NCI-H1092 (cell line): ENCODE data around the gene IL6ST.
"Not testable (repeated sequence)": the region's sequence is repeated elsewhere in the genome, so short reads cannot be mapped to it uniquely, and the experiment has no call there.

Source experiments
- DNase-seq: peaks from one replicate; lab custom pipeline; 2025; lab: John Stamatoyannopoulos, UW

IL6ST gene

DNA sequence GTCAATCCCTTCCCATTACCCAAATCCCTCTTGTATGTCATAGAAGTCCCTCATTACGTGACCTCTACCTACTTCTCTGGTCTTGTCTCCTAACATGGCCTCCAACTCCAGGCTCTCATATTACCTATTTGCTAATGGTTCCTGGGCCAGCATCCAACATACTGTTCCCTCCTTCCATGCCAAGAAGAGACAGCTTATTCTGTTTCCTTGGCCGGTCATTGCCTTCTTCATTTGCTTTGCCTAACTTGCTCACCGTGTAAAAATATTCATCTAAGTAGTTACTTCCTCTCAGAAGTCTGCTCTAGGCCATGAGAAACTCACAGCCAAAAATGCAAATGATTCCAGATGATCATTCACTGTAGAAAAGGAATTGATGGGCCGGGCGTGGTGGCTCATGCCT is 8.9 kb upstream of the IL6ST start:
- DNase-seq = no peak

DNA sequence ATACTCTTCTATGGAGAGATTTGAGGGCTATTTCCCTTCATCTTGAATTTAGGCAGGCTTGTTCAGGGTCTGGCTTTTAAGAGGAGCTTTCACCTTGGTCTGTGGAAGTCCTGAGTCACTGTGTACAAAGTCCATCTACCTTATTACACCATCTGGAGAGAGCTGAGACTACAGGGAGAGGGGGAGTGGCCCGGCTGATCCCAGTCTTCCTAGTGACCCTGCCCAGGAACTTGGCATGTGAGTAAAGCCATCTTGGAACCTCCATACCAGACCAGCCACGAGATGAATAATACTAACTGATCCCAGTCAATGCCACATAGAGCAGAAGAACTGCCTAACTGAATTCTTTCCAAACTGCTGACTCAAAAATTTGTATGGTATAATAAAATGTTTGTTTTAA is 8.4 kb upstream of the IL6ST start:
- no peak for DNase-seq

DNA sequence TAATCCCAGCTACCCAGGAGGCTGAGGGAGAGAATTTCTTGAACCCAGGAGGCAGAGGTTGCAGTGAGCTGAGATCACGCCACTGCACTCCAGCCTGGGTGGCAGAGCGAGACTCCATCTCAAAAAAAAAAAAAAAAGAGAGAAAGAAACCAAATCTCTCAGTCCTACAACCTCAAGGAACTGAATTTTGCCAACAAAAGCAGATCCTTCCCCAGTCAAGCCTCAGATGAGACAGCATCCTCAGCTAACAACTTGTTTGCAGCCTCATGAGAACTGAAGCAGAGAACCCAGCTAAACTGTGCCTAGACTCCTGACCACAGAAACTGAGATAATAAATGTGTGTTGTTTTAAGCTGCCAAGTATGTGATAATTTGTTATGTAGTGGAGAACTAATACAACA is 7.5 kb upstream of the IL6ST start:
- no peak for DNase-seq

DNA sequence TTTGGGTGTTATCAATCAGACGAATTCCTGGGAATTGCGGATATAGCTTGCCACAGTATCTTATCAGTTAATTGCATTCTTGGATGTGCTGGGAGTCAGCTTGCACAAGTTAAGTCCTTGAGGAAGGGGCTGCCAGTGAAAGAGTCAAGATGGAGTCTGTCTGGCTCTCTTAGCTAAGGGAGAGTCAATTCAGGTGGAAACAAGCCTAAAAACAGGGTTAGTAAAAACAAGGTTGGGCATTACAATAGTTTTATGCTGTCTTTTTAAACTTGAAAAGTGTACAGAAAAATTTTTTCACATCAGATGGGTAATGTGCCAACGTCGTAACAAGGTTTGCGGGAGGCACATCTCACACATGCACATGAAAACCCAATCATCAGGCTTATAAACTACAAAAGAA is 5.5 kb upstream of the IL6ST start:
- DNase-seq = not testable (repeated sequence)

DNA sequence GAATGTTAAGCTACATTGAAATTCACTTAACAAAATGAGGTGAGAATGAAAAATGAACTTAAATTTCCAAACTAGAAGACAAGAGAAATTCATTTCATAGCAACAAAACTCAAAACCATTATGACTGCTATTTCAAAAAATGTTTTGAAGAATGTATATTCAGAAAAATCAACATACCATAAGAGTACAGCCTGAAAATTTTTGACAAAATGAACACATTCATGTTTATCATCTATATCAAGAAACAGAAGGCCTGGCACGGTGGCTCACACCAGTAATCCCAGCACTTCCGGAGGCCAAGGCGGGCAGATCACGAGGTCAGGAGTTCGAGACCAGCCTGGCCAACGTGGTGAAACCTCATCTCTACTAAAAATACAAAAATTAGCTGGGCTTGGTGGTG is 4.2 kb upstream of the IL6ST start:
- DNase-seq = no peak

DNA sequence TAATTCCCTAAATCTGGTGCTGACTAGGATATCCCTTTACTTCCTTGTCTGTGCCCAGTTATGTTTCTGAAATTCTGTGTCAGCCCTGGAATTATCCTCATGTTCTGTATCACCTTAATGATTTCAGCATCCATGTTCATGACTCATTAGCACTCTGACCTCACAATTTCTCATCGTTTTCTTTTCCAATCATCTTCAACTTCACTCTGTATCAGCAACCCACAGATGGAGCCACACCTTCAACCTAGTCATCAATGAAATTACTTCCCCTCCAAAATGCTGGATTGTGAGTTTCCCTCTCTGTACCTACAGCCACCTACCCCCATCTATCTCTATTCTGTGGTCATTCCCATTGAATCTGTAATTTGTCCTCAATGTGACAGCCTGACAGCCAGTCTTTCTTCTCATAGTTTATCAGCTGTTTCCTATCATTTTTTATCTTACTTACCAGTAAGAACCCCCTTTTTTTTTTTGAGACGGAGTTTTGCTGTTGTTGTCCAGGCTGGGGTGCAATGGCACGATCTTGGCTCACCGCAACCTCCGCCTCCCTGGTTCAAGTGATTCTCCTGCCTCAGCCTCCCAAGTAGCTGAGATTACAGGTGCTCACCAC is 3.1 kb upstream of the IL6ST start:
- no peak for DNase-seq

DNA sequence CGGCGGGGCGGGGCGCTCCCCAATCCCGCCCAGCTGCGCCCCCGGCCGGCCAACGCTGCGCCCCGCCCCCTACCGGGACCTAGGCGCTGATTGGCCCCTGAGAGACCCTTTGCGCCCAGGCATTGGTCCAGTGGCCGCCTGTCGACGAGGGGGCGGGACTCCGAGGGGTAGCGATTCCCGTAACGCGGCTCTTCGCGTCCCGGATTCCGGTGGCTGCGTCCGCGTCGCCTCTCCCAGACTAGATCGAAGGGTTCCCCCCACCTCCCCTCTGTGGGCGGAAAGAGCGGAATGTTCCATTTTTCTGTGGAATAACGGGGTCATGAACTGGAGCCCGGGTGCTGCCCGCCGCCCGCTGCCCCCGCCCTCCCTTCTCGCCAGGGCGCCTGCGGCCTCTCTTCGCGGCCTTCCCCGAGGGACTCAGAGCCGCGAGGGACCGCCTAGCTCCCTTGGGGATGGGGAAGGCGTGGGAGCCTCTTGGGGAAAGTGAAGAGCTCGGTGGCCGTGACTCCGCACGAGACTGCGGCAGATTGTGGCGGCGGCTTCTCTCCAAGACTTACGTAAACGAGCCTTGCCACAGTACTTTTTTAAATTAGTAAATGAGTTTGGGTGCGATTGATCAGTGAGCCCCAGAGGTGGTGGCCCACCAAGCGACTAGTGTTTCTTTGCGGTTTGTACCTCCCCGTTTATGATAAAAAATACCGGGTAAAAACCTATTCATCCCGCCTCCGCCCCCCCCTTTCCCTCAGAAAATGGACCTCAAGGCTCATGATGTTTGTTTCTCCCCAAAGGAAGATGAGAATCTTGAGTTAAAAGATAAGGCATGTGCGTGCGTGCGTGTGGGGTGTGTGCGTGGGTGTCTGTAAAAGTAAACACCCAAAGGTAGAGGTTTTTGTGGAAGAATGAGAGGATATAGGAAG is 493 bp upstream of the IL6ST start:
- DNase-seq = peak; percentile 84

DNA sequence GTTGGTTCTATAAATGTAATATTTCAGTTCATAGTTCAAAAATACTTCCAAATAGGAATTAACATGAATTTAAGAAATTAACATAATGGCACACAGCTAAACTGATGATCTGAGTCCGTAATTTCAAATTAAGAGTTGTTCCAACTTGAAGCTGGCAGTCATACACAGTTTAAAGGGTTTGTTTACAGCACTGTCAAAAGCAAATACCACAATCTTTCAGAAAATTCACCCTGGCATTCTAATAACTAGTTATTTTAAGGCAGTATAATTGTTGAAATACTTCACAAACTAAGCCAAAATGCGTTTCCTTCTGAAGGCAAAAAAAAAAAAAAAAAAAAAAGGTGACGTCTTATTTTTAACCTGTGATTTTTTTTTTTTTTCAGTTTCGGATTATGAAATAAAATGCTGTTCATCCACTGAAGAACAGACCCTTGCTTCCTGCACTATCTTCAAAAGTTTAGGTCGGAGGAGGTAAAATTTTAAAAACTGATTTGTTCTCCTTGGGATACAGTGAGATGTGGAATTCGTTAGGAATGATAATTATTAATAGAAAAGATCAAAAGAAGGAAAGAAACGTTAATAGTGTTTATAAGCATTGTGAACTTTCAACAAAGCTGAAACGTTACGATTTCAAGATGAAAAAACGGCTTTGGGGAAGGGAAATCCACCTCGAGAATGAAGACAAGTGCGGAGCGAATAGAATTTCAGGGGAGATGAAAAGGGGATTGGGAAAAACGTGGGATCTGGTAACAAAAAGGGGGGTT is 850 bp downstream of the IL6ST start:
- no peak for DNase-seq

DNA sequence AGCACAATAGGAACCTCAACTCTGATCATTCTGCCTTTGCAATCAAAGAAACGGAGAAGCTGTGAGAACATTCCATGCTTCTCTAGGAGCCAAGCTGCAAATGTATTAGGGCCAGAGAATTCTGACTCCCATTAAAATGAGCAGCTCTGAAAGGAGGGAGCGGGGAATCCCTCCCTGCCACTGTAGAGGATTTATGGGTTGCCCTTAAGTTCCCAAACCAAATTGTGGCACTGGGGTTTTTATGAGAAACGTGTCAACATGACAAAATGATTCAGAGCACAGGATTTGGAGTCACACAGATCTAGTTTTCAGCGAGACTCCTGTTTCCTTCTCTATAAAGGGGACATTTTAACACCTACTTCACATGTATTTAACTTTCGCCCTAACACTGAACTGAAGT is 1.8 kb downstream of the IL6ST start:
- no peak for DNase-seq

DNA sequence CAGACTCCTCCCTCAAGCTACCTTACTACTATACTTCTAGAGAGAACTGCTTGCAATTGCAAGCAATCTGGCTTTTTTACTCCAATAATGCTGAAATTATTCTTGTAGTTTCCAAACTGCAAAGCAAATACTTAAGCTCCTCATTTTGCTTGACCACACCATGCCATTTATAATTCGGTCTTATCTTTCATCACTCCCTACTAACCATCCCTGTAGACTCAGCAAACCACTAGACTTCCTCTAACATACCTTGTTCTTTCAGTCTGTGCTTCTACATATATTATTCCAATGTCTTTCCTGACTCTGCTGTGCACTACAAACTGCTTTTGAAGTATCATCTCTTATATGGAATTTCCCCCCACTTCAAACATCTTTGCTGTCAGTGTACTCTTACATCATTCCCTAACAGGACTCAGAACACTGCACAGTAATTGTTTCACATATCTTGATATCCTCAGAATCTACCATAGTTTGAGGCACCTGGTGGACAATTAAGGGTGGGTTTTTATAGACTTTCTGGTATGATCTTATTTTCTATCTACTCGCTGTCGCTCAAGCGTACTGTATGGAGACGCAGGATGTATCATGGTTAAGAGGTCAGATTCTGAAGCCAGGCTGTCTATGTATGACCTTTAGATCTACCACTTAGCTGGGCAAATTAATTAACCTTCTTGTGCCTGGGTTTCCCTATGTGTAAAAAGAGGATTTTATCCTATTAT is 2.8 kb downstream of the IL6ST start:
- DNase-seq = no peak

DNA sequence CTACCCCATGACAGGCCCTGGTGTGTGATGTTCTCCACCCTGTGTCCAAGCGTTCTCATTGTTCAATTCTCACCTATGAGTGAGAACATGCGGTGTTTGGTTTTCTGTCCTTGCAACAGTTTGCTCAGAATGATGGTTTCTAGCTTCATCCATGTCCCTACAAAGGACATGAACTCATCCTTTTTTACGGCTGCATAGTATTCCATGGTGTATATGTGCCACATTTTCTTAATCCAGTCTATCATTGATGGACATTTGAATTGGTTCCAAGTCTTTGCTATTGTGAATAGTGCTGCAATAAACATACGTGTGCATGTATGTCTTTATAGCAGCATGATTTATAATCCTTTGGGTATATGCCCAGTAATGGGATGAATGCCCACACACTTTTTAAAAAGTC is 3.9 kb downstream of the IL6ST start:
- not testable (repeated sequence) for DNase-seq

DNA sequence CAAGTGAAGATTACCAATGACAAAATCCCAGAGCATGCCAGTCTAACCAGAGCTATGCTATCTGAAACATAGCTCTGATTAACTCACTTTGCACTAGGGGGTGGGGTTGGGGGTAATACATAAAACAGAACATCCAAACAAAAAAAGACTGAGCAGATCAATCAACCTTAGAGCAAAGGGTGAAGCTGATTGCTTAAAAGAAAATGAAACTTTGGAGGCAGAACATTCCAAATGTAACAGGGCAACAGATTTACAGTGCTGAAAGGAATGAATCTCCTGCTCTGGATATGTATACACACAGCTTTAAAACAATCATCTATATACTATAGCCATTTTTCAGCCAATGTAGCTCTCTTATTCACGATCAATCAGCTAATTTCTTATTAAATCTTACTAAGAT is 4.9 kb downstream of the IL6ST start:
- no peak for DNase-seq

DNA sequence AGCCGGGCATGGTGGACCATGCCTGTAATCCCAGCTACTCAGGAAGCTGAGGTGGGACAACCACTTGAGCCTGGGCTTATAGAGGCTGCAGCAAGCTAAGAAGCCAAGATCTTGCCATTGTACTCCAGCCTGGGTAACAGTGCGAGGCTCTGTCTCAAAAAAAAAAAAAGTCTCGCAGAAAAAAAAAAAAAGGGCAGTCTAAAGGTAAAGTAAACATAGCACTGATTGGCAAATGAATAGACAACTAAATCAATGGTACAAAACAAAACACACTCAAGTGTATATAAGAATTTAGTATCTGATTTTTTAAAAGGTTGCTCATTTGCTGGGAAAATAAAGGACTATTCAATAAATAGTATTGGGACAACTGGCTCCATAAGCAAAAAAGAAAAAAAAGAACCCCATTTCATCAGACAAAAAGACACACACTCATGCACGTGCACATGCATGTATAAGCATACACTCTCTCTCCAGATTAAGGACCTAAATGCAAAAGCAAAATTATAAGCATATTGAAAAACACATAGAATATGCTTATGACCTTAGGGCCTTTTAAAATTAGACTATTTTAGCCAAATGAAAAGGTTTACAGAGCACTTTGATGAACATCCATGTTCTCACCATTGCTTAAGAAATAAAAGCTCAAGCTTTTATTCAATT is 5.7 kb downstream of the IL6ST start:
- DNase-seq = no peak

DNA sequence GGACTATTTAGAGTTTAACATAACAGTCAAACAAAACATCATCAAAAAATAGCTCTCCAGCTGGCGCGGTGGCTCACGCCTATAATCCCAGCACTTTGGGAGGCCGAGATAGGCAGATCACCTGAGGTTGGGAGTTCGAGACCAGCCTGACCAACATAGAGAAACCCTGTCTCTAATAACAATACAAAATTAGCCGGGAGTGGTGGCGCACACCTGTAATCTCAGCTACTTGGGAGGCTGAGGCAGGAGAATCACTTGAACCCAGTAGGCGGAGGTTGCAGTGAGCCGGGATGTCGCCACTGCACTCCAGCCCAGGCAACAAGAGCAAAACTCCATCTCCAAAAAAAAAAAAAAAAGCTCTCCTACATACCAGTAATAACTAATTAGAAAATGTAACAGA is 6.3 kb downstream of the IL6ST start:
- DNase-seq = not testable (repeated sequence)

DNA sequence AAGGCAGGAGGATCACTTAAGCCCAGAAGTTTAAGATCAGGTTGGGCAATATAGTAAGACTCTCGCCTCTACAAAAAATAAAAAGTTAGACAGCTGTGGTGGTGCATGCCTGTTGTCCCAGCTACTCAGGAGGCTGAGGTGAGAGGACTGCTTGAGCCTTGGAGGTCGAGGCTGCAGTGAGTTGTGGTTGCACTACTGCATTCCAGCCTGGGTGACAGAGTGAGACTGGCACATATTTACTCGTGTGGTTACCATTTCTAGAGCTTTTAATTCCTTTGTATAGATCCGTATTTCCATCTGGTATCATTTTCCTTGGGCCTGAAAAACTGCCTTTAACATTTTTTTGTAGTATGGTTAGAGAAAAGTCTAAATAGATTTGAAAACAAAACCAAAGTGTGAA is 7.8 kb downstream of the IL6ST start:
- DNase-seq = no peak

DNA sequence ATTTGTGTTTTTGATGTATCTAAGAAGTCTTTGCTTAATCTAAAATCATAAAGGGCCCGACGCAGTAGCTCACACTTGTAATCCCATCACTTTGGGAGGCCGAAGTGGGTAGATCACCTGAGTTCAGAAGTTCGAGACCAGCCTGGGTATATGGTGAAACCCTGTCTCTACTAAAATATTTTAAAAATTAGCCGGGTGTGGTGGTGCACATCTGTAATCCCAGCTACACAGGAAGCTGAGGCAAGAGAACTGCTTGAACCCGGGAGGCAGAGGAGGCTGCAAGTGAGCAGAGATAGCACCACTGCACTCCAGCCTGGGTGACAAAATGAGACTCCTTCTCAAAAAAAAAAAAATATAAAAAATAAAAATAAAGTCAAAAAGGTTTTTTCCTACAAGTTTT is 9.6 kb downstream of the IL6ST start:
- DNase-seq = no peak

DNA sequence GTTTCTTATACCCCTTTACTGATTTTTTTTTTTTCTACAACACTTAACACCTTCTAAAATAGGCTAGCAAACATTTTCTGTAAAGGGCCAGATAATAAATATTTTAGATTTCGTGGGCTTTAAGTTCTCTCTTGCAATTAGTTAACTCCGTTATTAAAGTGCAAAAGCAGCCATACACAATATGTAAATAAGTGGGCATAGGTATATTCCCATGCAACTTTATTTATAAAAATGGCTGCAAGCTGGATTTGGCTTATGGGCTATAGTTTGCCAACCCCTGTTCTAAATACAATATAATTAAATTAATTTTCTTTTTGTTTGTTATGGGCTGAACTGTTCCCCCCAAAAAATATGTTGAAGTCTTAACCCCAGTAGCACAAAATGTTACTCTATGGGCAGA is 10.8 kb downstream of the IL6ST start:
- no peak for DNase-seq

DNA sequence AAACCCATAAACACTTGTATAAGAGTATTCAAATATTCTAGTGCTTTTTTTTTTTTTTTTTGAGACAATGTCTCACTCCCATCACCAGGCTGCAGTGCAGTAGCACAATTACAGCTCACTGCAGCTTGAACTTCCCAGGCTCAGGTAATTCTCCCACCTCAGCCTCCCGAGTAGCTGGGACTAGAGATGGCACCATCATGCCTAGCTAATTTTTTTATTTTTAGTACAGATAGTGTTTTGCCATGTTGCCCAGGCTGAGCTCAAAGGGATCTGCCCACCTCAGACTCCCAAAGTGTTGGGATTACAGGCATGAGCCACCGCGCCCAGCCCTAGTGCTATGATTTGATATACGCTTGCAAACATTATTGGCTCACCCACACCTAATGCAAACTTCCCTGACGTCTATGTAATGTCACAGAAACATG is 11.8 kb downstream of the IL6ST start:
- no peak for DNase-seq

DNA sequence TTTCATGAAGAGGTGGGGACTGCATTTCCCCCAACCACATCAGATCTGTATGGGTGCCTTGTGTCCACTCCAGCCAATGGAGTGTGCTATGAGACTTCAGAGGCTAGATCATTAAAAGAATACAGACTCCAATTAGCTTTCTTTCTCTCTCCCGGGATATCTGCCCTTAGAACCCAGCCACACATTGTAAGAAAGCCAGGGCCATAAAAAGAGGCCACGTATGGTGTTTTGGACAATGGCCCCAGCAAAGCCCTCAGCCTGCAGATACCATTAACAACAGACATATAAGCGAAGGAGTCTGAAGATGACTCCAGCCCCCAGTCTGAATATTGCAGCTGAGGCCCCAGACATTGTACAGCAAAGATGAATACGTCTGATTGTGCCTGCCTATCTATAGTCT is 21.5 kb downstream of the IL6ST start:
- no peak for DNase-seq

DNA sequence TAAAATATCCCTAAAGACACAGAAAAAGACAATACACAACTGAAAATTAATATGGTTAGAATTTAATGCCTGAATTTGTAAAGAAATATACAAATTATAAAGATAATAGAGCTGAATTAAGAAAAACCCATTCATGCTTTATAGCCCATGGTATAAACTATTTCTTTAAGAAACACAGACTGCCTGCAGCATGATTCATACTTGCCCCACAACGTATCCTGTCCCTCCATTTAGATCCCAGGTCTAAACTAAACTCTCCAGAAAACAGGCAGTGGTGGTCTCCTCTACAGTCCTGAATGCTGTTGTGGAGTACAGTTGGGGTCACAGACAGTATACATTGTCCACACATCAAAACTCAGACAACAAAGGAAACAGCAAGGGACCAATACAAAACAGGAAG is 24.8 kb downstream of the IL6ST start:
- DNase-seq = no peak

DNA sequence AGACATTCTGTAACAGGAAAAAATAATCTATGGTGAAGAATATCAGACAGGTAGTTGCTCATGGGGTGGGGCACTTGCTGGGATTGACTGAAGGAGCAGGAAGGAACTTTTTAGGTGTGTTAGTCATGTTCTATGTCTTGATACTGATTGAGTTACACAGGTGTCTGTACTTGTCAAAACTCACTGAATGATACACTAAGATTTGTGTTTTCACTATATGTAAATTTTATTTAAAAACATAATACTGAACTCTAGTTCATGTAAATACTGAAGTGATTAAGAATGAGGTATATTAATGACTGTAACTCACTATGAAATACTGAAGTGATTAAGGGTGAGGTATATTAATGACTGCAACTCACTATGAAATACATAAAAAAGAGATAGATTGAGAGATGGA is 28.5 kb downstream of the IL6ST start:
- DNase-seq = no peak

DNA sequence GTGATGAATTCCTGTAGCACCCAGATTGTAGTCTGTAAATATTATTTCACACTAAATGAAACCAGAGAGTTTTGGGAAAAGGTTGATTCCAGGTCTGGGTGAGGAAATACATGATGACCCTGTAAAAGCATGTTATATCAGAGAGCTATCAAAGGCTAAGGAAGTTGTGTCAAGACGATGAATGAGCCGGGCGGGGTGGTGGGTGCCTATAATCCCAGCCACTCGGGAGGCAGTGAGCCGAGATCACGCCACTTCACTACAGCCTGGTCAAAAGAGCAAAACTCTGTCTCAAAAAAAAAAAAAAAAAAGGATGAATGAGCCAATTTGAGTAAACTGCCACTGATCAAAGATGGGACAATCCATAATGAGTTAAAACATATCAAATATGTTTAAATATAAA is 29.2 kb downstream of the IL6ST start:
- no peak for DNase-seq
